Muscle of leg (tissue), 11 donors: Measurements from ENCODE around the gene SEC22C. TPM values are rescaled to one million over a fixed set of nuclear protein-coding genes. Genes with fewer than 3 reads are reported as not detected.

ENCODE experiments used
- DNase-seq: peaks from one replicate; pipeline ENCODE4 v3.0.0; 2013
- H3K27ac ChIP-seq: one replicate; pipeline ENCODE4 v1.5.1; 2013; ENCODE audit warnings: mild to moderate bottlenecking, low read length, control low read depth
- H3K27me3 ChIP-seq: one replicate; pipeline ENCODE4 v1.6.1; 2013; ENCODE audit warnings: low read length; ENCODE audit not compliant: control insufficient read depth, insufficient read depth
- H3K36me3 ChIP-seq: one replicate; pipeline ENCODE4 v1.6.1; 2013; ENCODE audit warnings: low read length; ENCODE audit not compliant: control insufficient read depth, insufficient read depth
- H3K4me1 ChIP-seq: one replicate; pipeline ENCODE4 v1.6.1; 2013; ENCODE audit warnings: low read length; ENCODE audit not compliant: control insufficient read depth, insufficient read depth
- H3K4me3 ChIP-seq: one replicate; pipeline ENCODE4 v1.5.1; 2013; ENCODE audit warnings: low read length, control low read depth
- H3K9me3 ChIP-seq: replicated peaks from 2 replicates; pipeline ENCODE4 v1.6.1; 2013; ENCODE audit warnings: low read depth, low read length; ENCODE audit not compliant: control insufficient read depth
- WGBS: methylation state at CpG from one replicate; pipeline ENCODE4 v1.1.5; 2013; ENCODE audit warnings: missing lambda C conversion rate; ENCODE audit not compliant: insufficient coverage; 5-methylcytosine and 5-hydroxymethylcytosine counted together
- polyA plus RNA-seq, 8 donors: library from polyadenylated mRNA; unstranded; fragments of 120-200 nt; gene quantifications; one replicate each; pipeline versions ENCODE4 v1.2.1 to v1.2.3, GENCODE V29; 2013; ENCODE audit warnings: inconsistent platforms in 1 of 8, low replicate concordance in 1 of 8; ENCODE audit not compliant: insufficient read length in 8 of 8, insufficient read depth in 1 of 8
- total RNA-seq: library from RNA; stranded (reverse); fragments of 120-200 nt; gene quantifications from one replicate; pipeline ENCODE4 v1.2.4, GENCODE V29; 2013

The SEC22C gene
- total and polyA plus RNA-seq, 9 donors: 19.4 to 30.0 (median 22.6) TPM

- Histone ChIP-seq H3K9me3 (no peaks in the 10 kb centered on the region), H3K27ac (no peak overlapping the region), H3K27me3 (peaks cover 28% of the 10 kb centered on the region), H3K36me3 (no peaks in the 10 kb centered on the region), H3K4me3 (no peak overlapping the region), H3K4me1 (peaks cover 4% of the 10 kb centered on the region)
- DNase-seq: no peak
- WGBS: 28% methylated on average over 2 of the region's 7 CpGs
Observed at GRCh38 chr3:42507252-42507651, 74.5 kb downstream of the SEC22C start.

- DNase-seq: no peak
- Histone ChIP-seq H3K9me3 (no peaks in the 10 kb centered on the region), H3K27me3 (peaks cover 41% of the 10 kb centered on the region), H3K4me3 (no peak overlapping the region), H3K27ac (no peak overlapping the region), H3K4me1 (peaks cover 15% of the 10 kb centered on the region), H3K36me3 (no peaks in the 10 kb centered on the region)
- 85% methylated on average over 3 of the region's 4 CpGs for WGBS
Observed at GRCh38 chr3:42505849-42506410, 75.8 kb downstream of the SEC22C start.

- no peak overlapping the region for H3K4me3 ChIP-seq
- WGBS: 89% methylated on average over 4 of the region's 6 CpGs
- no peak for DNase-seq
- H3K27me3 ChIP-seq: peaks cover 47% of the 10 kb centered on the region
- no peaks in the 10 kb centered on the region for H3K36me3 ChIP-seq
- peaks cover 15% of the 10 kb centered on the region for H3K4me1 ChIP-seq
- H3K9me3 ChIP-seq: no peaks in the 10 kb centered on the region
- H3K27ac ChIP-seq: no peak overlapping the region
Observed at GRCh38 chr3:42505128-42505848, 76.5 kb downstream of the SEC22C start.

- Histone ChIP-seq H3K27ac (no peak overlapping the region), H3K27me3 (peaks cover 54% of the 10 kb centered on the region), H3K36me3 (no peaks in the 10 kb centered on the region), H3K9me3 (no peaks in the 10 kb centered on the region), H3K4me1 (peaks cover 15% of the 10 kb centered on the region), H3K4me3 (no peak overlapping the region)
- DNase-seq: no peak
- WGBS: 47% methylated on average over 4 of the region's 10 CpGs
Observed at GRCh38 chr3:42504334-42505127, 77.2 kb downstream of the SEC22C start.

- no peak overlapping the region for H3K4me3 ChIP-seq
- WGBS: 81% methylated on average over 4 of the region's 4 CpGs
- DNase-seq: no peak
- no peaks in the 10 kb centered on the region for H3K36me3 ChIP-seq
- peaks cover 15% of the 10 kb centered on the region for H3K4me1 ChIP-seq
- no peak overlapping the region for H3K27ac ChIP-seq
- peaks cover 57% of the 10 kb centered on the region for H3K27me3 ChIP-seq
- H3K9me3 ChIP-seq: no peaks in the 10 kb centered on the region
Observed at GRCh38 chr3:42503957-42504333, 77.8 kb downstream of the SEC22C start.

- H3K27ac ChIP-seq: no peak overlapping the region
- DNase-seq: no peak
- WGBS: 40% methylated on average over 1 of the region's 4 CpGs
Observed at GRCh38 chr3:42503251-42503924, 78.4 kb downstream of the SEC22C start.

GRCh38 chr3:42502429-42503250, 79.1 kb downstream of the SEC22C start, which contains the start of gene VIPR1:
Gene VIPR1, plus strand, starts transcription at chr3:42502643. Its CDS starts 93 bp downstream, at chr3:42502736.
- Histone ChIP-seq H3K9me3 (no peaks in the 10 kb centered on the region), H3K27me3 (peaks cover 65% of the 10 kb centered on the region), H3K4me1 (peaks cover 15% of the 10 kb centered on the region), H3K27ac (no peak within 1 kb of the TSS), H3K36me3 (no peaks in the 10 kb centered on the region), H3K4me3 (peak within 1 kb of the TSS; percentile 30)
- DNase-seq: peak; percentile 43
- WGBS: 3% methylated on average over 50 of the region's 69 CpGs

More at GRCh38 chr3:42503251-42503924, 78.4 kb downstream of the SEC22C start:
- Histone ChIP-seq H3K27me3 (peaks cover 63% of the 10 kb centered on the region), H3K4me3 (peak overlapping the region; percentile 0), H3K9me3 (no peaks in the 10 kb centered on the region), H3K4me1 (peaks cover 15% of the 10 kb centered on the region), H3K36me3 (no peaks in the 10 kb centered on the region)

- Histone ChIP-seq H3K4me1 (peaks cover 15% of the 10 kb centered on the region), H3K36me3 (no peaks in the 10 kb centered on the region), H3K27ac (no peak overlapping the region), H3K4me3 (peak overlapping the region; percentile 30), H3K9me3 (no peaks in the 10 kb centered on the region), H3K27me3 (peaks cover 66% of the 10 kb centered on the region)
- WGBS: under 1% methylated on average over 41 of the region's 46 CpGs
- peak; percentile 24 for DNase-seq
Observed at GRCh38 chr3:42501681-42502428, 79.9 kb downstream of the SEC22C start.

GRCh38 chr3:42501321-42501680, 80.5 kb downstream of the SEC22C start:
- Histone ChIP-seq H3K4me3 (peak overlapping the region; percentile 30), H3K4me1 (peaks cover 15% of the 10 kb centered on the region), H3K27ac (no peak overlapping the region), H3K9me3 (no peaks in the 10 kb centered on the region), H3K27me3 (peaks cover 66% of the 10 kb centered on the region), H3K36me3 (no peaks in the 10 kb centered on the region)
- under 1% methylated on average over 25 of the region's 27 CpGs for WGBS
- no peak for DNase-seq
